ENCODE data around the gene OR56B1.
A peak's percentile ranks its signal among the peaks of the same experiment; 100 is the strongest.

DNA sequence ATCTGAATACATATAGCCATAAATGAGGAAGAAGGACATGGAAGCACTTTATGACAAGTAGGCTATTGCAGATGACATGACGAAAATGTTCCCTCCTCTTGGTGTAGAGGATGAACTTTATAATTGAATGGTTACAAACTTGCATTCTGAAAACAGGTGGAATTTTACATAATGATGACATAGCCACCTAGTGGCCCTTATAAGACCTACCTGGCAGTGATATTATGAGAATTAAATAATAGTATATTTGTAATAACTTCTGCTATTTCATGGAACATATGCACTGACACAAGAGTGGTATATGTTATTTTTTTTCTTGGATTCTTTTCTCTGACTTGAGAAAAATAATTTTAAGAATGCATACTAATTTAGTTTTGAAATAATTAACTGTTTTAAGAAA lies 23.7 kb upstream of the OR56B1 start:
- TF ChIP-seq, protein P1, sequence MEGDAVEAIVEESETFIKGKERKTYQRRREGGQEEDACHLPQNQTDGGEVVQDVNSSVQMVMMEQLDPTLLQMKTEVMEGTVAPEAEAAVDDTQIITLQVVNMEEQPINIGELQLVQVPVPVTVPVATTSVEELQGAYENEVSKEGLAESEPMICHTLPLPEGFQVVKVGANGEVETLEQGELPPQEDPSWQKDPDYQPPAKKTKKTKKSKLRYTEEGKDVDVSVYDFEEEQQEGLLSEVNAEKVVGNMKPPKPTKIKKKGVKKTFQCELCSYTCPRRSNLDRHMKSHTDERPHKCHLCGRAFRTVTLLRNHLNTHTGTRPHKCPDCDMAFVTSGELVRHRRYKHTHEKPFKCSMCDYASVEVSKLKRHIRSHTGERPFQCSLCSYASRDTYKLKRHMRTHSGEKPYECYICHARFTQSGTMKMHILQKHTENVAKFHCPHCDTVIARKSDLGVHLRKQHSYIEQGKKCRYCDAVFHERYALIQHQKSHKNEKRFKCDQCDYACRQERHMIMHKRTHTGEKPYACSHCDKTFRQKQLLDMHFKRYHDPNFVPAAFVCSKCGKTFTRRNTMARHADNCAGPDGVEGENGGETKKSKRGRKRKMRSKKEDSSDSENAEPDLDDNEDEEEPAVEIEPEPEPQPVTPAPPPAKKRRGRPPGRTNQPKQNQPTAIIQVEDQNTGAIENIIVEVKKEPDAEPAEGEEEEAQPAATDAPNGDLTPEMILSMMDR (IDR thresholded peaks at IDR 0.05): peak in 3 of 4 experiments; percentile 44 to 57 (median 48)
- TF ChIP-seq POLR2A (IDR thresholded peaks at IDR 0.05): no peak
